Prostate gland (tissue), 2 donors: Measurements from ENCODE around the gene MMP12. TPM values are rescaled to one million over a fixed set of nuclear protein-coding genes. Genes with fewer than 3 reads are reported as not detected.

Source experiments
- DNase-seq: peaks from one replicate; pipeline ENCODE4 v3.0.0-alpha.2; 2019; ENCODE audit warnings: low spot score
- H3K27ac ChIP-seq, 2 donors: fragments of 200-600 bp; sonication (generic); 2 replicates each; pipeline ENCODE4 v1.5.1; 2017 to 2019
- H3K27me3 ChIP-seq: fragments of 200-600 bp; sonication (generic); replicated peaks from 2 replicates; pipeline ENCODE4 v1.5.1; 2019; ENCODE audit not compliant: insufficient read depth
- H3K36me3 ChIP-seq, 2 donors: fragments of 200-600 bp; sonication (generic); 1 replicate in 1 of 2; 2 replicates in 1 of 2; pipeline versions ENCODE4 v1.5.1 to v1.8.1; 2017 to 2019
- H3K4me1 ChIP-seq: fragments of 200-600 bp; sonication (generic); replicated peaks from 2 replicates; pipeline ENCODE4 v1.5.1; 2019
- H3K4me3 ChIP-seq, 2 donors: fragments of 200-600 bp; sonication (generic); 2 replicates each; pipeline ENCODE4 v1.5.1; 2017 to 2019
- H3K9me3 ChIP-seq: fragments of 200-600 bp; sonication (generic); 2 replicates; pipeline ENCODE4 v1.5.1; 2017
- POLR2A ChIP-seq: fragments of 450-650 bp; IDR thresholded peaks from one replicate; pipeline ENCODE4 v1.6.1; 2016; ENCODE audit warnings: antibody characterized with exemption, mild to moderate bottlenecking
- POLR2AphosphoS5 ChIP-seq: sonication (generic); formaldehyde crosslinking; IDR thresholded peaks from one replicate; pipeline ENCODE4 v1.6.1; 2017; ENCODE audit warnings: antibody characterized with exemption
- WGBS: methylation state at CpG from one replicate; pipeline ENCODE4 v1.1.5; 2018; 5-methylcytosine and 5-hydroxymethylcytosine counted together
- intact Hi-C: fragments of 100-400 bp; cut with DNase I; formaldehyde crosslinking; loops from one replicate; pipeline ENCODE4 v1.14.2; 2022
- small RNA-seq, 2 donors: library from RNA; depleted of rRNA; stranded (forward); fragments of <200 nt; gene quantifications; one replicate each; pipeline ENCODE3, GENCODE V24; 2016
- total RNA-seq, 2 donors: library from RNA; depleted of rRNA; stranded (reverse); fragments of >200 nt; gene quantifications; one replicate each; pipeline ENCODE4 v1.1.0, GENCODE V29; 2016
- TF ChIP-seq, protein P1 (sequence below), 4 experiments: fragments of 200-600 bp in 2 of 4; fragments of 450-650 bp in 2 of 4; sonication (generic) in 2 of 4; IDR thresholded peaks; 1 replicate in 3 of 4; 2 replicates in 1 of 4; pipeline ENCODE4 v1.5.1; 2016 to 2019; ENCODE audit warnings: antibody characterized with exemption in 4 of 4, mild to moderate bottlenecking in 2 of 4, moderate library complexity in 2 of 4

Gene MMP12
- total RNA-seq, 2 donors from 2014 or later, result not detected

GRCh38 chr11:102824556-102824955, 50.2 kb downstream of the MMP12 start:
- no peaks in the 10 kb centered on the region for H3K27me3 ChIP-seq
- TF ChIP-seq POLR2AphosphoS5, result no peak
- TF ChIP-seq POLR2A, result no peak
- TF ChIP-seq, protein P1, sequence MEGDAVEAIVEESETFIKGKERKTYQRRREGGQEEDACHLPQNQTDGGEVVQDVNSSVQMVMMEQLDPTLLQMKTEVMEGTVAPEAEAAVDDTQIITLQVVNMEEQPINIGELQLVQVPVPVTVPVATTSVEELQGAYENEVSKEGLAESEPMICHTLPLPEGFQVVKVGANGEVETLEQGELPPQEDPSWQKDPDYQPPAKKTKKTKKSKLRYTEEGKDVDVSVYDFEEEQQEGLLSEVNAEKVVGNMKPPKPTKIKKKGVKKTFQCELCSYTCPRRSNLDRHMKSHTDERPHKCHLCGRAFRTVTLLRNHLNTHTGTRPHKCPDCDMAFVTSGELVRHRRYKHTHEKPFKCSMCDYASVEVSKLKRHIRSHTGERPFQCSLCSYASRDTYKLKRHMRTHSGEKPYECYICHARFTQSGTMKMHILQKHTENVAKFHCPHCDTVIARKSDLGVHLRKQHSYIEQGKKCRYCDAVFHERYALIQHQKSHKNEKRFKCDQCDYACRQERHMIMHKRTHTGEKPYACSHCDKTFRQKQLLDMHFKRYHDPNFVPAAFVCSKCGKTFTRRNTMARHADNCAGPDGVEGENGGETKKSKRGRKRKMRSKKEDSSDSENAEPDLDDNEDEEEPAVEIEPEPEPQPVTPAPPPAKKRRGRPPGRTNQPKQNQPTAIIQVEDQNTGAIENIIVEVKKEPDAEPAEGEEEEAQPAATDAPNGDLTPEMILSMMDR (IDR thresholded peaks at IDR 0.05), result no peak
- no peaks in the 10 kb centered on the region for H3K9me3 ChIP-seq
- DNase-seq, result no peak
- intact Hi-C loops, result no loop called here
- no peak overlapping the region for H3K4me3 ChIP-seq
- no peaks in the 10 kb centered on the region for H3K36me3 ChIP-seq
- no peak overlapping the region for H3K27ac ChIP-seq
- H3K4me1 ChIP-seq, result no peaks in the 10 kb centered on the region
- WGBS, result 90% methylated on average over 1 of the region's 1 CpG

DNA sequence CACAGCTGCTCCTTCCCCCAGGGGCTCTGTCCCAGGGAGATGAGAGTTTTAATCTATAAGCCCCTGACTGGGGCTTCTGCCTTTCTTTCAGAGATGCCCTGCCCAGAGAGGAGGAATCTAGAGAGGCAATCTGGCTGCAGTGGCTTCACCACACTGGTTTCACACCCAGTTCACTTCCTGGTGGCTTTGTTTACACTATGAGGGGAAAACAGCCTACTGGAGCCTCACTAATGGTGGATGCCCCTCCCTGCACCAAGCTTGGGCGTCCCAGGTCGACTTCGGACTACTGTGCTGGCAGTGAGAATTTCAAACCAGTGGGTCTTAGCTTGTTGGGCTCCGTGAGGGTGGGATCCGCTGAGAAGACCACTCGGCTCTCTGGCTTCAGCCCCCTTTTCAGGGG, 55.3 kb downstream of the MMP12 start:
- no peaks in the 10 kb centered on the region for H3K4me1 ChIP-seq
- no peak for DNase-seq
- TF ChIP-seq POLR2AphosphoS5 (no peak), POLR2A (no peak)
- TF ChIP-seq, protein P1 (IDR thresholded peaks at IDR 0.05), result no peak
- H3K27me3 ChIP-seq, result no peaks in the 10 kb centered on the region
- intact Hi-C loops, result no loop called here
- no peak overlapping the region for H3K27ac ChIP-seq
- H3K4me3 ChIP-seq, result no peak overlapping the region
- 65% methylated on average over 6 of the region's 6 CpGs for WGBS
- no peaks in the 10 kb centered on the region for H3K9me3 ChIP-seq
- no peaks in the 10 kb centered on the region for H3K36me3 ChIP-seq

DNA sequence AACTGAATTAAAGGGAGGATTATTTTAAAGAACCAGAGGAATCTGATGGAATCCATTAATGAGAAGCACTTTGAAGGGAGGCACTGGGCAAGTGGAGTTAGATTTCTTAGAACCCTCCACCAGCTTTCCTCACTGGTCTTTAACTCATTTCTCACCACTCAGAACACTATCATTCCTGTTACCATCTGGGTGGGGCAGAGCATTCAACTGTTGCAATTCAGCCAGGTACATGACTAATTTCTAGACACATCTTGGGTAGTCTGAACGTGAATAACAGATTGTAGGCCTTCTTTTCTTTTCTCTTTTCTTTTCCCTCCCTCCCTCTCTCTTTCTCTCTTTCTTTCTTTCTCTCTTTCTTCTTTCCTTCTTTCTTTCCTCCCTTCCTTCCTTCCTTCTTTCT, 61.3 kb downstream of the MMP12 start:
- H3K27me3 ChIP-seq, result no peaks in the 10 kb centered on the region
- WGBS, result 90% methylated on average over 1 of the region's 1 CpG
- no peak for DNase-seq
- H3K4me1 ChIP-seq, result no peaks in the 10 kb centered on the region
- no peak overlapping the region for H3K4me3 ChIP-seq
- H3K27ac ChIP-seq, result no peak overlapping the region
- intact Hi-C loops, result no loop called here
- no peaks in the 10 kb centered on the region for H3K9me3 ChIP-seq
- TF ChIP-seq POLR2A, result no peak
- no peak for TF ChIP-seq POLR2AphosphoS5
- TF ChIP-seq, protein P1 (IDR thresholded peaks at IDR 0.05), result no peak
- no peaks in the 10 kb centered on the region for H3K36me3 ChIP-seq

Small RNAs within 50 kb of the gene (small RNA-seq; reads per million reads assigned to genes)
- 0 reads per million in 2 donors for gene RNU7-159P

Other genes starting within 250 kb of the MMP12 start
- gene MMP20, start 249.7 kb downstream of the MMP12 start, total RNA-seq, result not detected
- gene MMP27, start 169.2 kb downstream of the MMP12 start, total RNA-seq, result not detected
- gene MMP8, start 150.0 kb downstream of the MMP12 start, total RNA-seq, result not detected
- gene MMP10, start 94.4 kb downstream of the MMP12 start, total RNA-seq, result 1 to 10 TPM in 1 of 2 donors, under 1 TPM in 1; 0.18 to 3.6 TPM
- gene MMP1, start 76.8 kb downstream of the MMP12 start, total RNA-seq, result 1 to 10 TPM in 1 of 2 donors, not detected in 1; 1.2 TPM
- gene MMP3, start 31.4 kb downstream of the MMP12 start, total RNA-seq, result under 1 TPM in 1 of 2 donors, not detected in 1; 0.41 TPM
- gene MMP13, start 80.8 kb upstream of the MMP12 start, total RNA-seq, result 1 to 10 TPM in 1 of 2 donors, not detected in 1; 3.0 TPM
- 10 to 100 TPM; 38.9 to 74.8 TPM for gene DCUN1D5, start 217.2 kb upstream of the MMP12 start, total RNA-seq
- 10 to 100 TPM; 18.1 to 18.2 TPM for gene DYNC2H1, start 234.4 kb upstream of the MMP12 start, total RNA-seq